ENCODE results near the gene DRD2.

DNA sequence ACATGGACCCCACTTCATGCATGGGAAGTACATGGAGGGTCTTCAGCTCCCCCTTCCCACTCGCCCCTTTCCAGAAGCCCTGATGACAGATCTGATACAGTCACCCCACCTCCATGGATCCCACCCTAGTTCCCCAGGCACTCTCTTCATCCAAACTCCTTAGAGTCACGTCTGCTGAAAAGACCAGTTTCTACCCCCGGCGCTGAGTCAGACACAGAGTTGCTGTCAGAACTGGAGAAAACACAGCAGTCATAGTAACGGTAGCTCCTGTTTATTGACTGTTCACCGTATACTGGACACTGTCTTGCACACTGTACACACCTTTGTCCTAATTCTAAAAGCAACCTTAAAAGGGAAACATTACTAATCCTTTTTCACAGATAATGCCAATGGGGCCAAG lies 29.1 kb downstream of the DRD2 start:
- TF ChIP-seq POLR2A (IDR thresholded peaks at IDR 0.05; ENCODE audit: low read depth, low read length) (no peak), POLR2AphosphoS5 (IDR thresholded peaks at IDR 0.05; ENCODE audit: low read depth, low read length) (no peak)

All from GM12892 (cell line).